IPS-NIHi11 (cell line): ENCODE data around the gene SEC14L1.

Experiments
- DNase-seq: peaks from one replicate; pipeline ENCODE4 v3.0.0; 2012; ENCODE audit warnings: mixed read lengths, low spot score

SEC14L1 gene

GRCh38 chr17:77163511-77164280, 22.9 kb downstream of the SEC14L1 start:
- no peak for DNase-seq

- no peak for DNase-seq
These were observed 23.8 kb downstream of the SEC14L1 start for GRCh38 chr17:77164483-77165091.

GRCh38 chr17:77165577-77165976, 24.8 kb downstream of the SEC14L1 start:
- no peak for DNase-seq

GRCh38 chr17:77167472-77168306, 26.9 kb downstream of the SEC14L1 start:
- no peak for DNase-seq

- DNase-seq, result no peak
These were observed 32.3 kb downstream of the SEC14L1 start for GRCh38 chr17:77173104-77173503.

- no peak for DNase-seq
These were observed 34.3 kb downstream of the SEC14L1 start for GRCh38 chr17:77174928-77175661.

- no peak for DNase-seq
These were observed 36.4 kb downstream of the SEC14L1 start for GRCh38 chr17:77177002-77177741.

GRCh38 chr17:77178050-77178449, 37.3 kb downstream of the SEC14L1 start:
- no peak for DNase-seq

- DNase-seq, result no peak
These were observed 37.8 kb downstream of the SEC14L1 start for GRCh38 chr17:77178563-77178962.

GRCh38 chr17:77180503-77181357, 40.0 kb downstream of the SEC14L1 start:
- no peak for DNase-seq

- no peak for DNase-seq
These were observed 41.7 kb downstream of the SEC14L1 start for GRCh38 chr17:77182205-77183172.

GRCh38 chr17:77184474-77184873, 43.7 kb downstream of the SEC14L1 start:
- no peak for DNase-seq

- no peak for DNase-seq
These were observed 44.4 kb downstream of the SEC14L1 start for GRCh38 chr17:77185137-77185536.

GRCh38 chr17:77186141-77186604, 45.4 kb downstream of the SEC14L1 start:
- DNase-seq, result no peak

- no peak for DNase-seq
These were observed 47.6 kb downstream of the SEC14L1 start for GRCh38 chr17:77188084-77189066.

- no peak for DNase-seq
These were observed 48.4 kb downstream of the SEC14L1 start for GRCh38 chr17:77189148-77189547.

- DNase-seq, result no peak
These were observed 49.8 kb downstream of the SEC14L1 start for GRCh38 chr17:77190576-77190975.

GRCh38 chr17:77191244-77191643, 50.5 kb downstream of the SEC14L1 start:
- DNase-seq, result no peak
